GM18861 (cell line): ENCODE results near the gene EVI2A.
"Not testable (repeated sequence)": the region's sequence is repeated elsewhere in the genome, so short reads cannot be mapped to it uniquely, and the experiment has no call there.

Source experiments
- ATAC-seq: cut with Tn5 transposase; IDR thresholded peaks from one replicate; pipeline ENCODE4 v1.9.1; 2021; ENCODE audit not compliant: unreplicated experiment

The EVI2A gene

GRCh38 chr17:31313982-31314781, 7.2 kb downstream of the EVI2A start, which contains the start of gene EVI2B:
Gene EVI2B, minus strand, starts transcription at chr17:31314054. Its CDS starts 8,445 bp downstream, at chr17:31305609.
- peak; percentile 38 for ATAC-seq

GRCh38 chr17:31312223-31312622, 9.2 kb downstream of the EVI2A start:
- not testable (repeated sequence) for ATAC-seq

GRCh38 chr17:31311526-31311925, 9.9 kb downstream of the EVI2A start:
- no peak for ATAC-seq

GRCh38 chr17:31310886-31311285, 10.5 kb downstream of the EVI2A start:
- no peak for ATAC-seq

GRCh38 chr17:31310260-31310659, 11.2 kb downstream of the EVI2A start:
- no peak for ATAC-seq

GRCh38 chr17:31309556-31309955, 11.9 kb downstream of the EVI2A start:
- ATAC-seq: peak; percentile 36

GRCh38 chr17:31308372-31309334, 12.8 kb downstream of the EVI2A start:
- no peak for ATAC-seq

GRCh38 chr17:31307640-31308039, 13.8 kb downstream of the EVI2A start:
- ATAC-seq: no peak

GRCh38 chr17:31299624-31300023, 21.8 kb downstream of the EVI2A start:
- no peak for ATAC-seq

- no peak for ATAC-seq
These were observed 24.3 kb downstream of the EVI2A start, which contains the start of gene OMG for GRCh38 chr17:31297090-31297489. Gene OMG, minus strand, starts transcription at chr17:31297239. Its CDS starts 908 bp downstream, at chr17:31296331.

- no peak for ATAC-seq
These were observed 25.3 kb downstream of the EVI2A start for GRCh38 chr17:31296142-31296541.

GRCh38 chr17:31295489-31295871, 25.9 kb downstream of the EVI2A start:
- ATAC-seq: no peak

GRCh38 chr17:31294820-31295488, 26.5 kb downstream of the EVI2A start:
- no peak for ATAC-seq

- ATAC-seq: no peak
These were observed 27.2 kb downstream of the EVI2A start for GRCh38 chr17:31294231-31294630.

GRCh38 chr17:31293581-31293980, 27.8 kb downstream of the EVI2A start:
- no peak for ATAC-seq

- ATAC-seq: no peak
These were observed 29.6 kb downstream of the EVI2A start for GRCh38 chr17:31291820-31292219.

GRCh38 chr17:31289790-31290189, 31.6 kb downstream of the EVI2A start:
- ATAC-seq: no peak

- not testable (repeated sequence) for ATAC-seq
These were observed 33.5 kb downstream of the EVI2A start for GRCh38 chr17:31287932-31288331.

- no peak for ATAC-seq
These were observed 34.8 kb downstream of the EVI2A start for GRCh38 chr17:31286587-31286986.

GRCh38 chr17:31283841-31284240, 37.6 kb downstream of the EVI2A start:
- ATAC-seq: no peak

GRCh38 chr17:31281061-31281460, 40.4 kb downstream of the EVI2A start:
- no peak for ATAC-seq
